Upper lobe of left lung (tissue), 4 donors: ENCODE data around the gene LYRM7.

Experiments
- POLR2A ChIP-seq, 4 donors: fragments of 450-650 bp; IDR thresholded peaks; one replicate each; pipeline ENCODE4 v1.5.1; 2016 to 2017; ENCODE audit warnings: antibody characterized with exemption in 4 of 4, mild to moderate bottlenecking in 2 of 4
- POLR2AphosphoS5 ChIP-seq, 2 donors: sonication (generic); formaldehyde crosslinking; IDR thresholded peaks; one replicate each; pipeline ENCODE4 v1.5.1; 2017; ENCODE audit warnings: antibody characterized with exemption in 2 of 2
- TF ChIP-seq, protein P1 (sequence below), 6 experiments: fragments of 450-650 bp in 4 of 6; fragments of 200-600 bp in 2 of 6; sonication (generic) in 2 of 6; IDR thresholded peaks; one replicate each; pipeline ENCODE4 v1.5.1; 2016 to 2019; ENCODE audit warnings: antibody characterized with exemption in 6 of 6

GRCh38 chr5:131221888-131222287 lies 51.1 kb downstream of the LYRM7 start:
- TF ChIP-seq, protein P1, sequence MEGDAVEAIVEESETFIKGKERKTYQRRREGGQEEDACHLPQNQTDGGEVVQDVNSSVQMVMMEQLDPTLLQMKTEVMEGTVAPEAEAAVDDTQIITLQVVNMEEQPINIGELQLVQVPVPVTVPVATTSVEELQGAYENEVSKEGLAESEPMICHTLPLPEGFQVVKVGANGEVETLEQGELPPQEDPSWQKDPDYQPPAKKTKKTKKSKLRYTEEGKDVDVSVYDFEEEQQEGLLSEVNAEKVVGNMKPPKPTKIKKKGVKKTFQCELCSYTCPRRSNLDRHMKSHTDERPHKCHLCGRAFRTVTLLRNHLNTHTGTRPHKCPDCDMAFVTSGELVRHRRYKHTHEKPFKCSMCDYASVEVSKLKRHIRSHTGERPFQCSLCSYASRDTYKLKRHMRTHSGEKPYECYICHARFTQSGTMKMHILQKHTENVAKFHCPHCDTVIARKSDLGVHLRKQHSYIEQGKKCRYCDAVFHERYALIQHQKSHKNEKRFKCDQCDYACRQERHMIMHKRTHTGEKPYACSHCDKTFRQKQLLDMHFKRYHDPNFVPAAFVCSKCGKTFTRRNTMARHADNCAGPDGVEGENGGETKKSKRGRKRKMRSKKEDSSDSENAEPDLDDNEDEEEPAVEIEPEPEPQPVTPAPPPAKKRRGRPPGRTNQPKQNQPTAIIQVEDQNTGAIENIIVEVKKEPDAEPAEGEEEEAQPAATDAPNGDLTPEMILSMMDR (IDR thresholded peaks at IDR 0.05): no peak
- TF ChIP-seq POLR2A (IDR thresholded peaks at IDR 0.05) (no peak), POLR2AphosphoS5 (IDR thresholded peaks at IDR 0.05) (no peak)
